ENCODE measurements around the gene KRTAP1-4.

DNA sequence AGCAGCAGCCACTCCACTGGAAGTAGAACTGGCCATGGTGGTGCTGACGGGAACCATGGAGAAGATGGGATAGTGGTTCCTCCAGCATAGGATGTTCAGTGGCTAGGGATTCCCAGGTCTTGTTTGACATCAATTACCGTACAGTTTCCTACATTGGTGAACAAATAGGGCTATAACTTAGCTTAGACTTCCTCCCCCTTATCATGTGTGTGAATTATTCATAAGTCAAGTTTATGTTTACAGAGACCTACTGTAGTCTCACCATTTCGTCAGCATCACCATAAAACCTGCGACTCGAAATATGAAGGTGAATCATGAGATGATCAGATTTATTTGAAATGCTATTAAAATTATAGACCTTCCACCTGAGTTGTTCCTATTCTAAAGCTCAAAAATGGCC, 28.7 kb upstream of the KRTAP1-4 start:
- TF ChIP-seq CTCF (IDR thresholded peaks at IDR 0.05) (no peak), POLR2AphosphoS5 (IDR thresholded peaks at IDR 0.05) (no peak), EP300 (IDR thresholded peaks at IDR 0.05; ENCODE audit: low read depth) (no peak), POLR2A (IDR thresholded peaks at IDR 0.05) (no peak)

Data from transverse colon (tissue), 4 donors.